Naive thymus-derived CD4-positive, alpha-beta T cell (primary cell): ENCODE measurements around the gene OPRM1. TPM values are rescaled to one million over a fixed set of nuclear protein-coding genes. Genes with fewer than 3 reads are reported as not detected.

Experiments used
- ATAC-seq: fragments of 150-1000 bp; cut with Tn5 transposase; 2 replicates; pipeline ENCODE4 v1.10.0; 2021; ENCODE audit warnings: mild to moderate bottlenecking, moderate library complexity
- CTCF ChIA-PET: fragments of 350-600 bp; sonication (Branson Sonifier 250); formaldehyde crosslinking; loops from one replicate; lab custom pipeline; 2021; ENCODE audit warnings: antibody characterized with exemption; lab: Charles Lee
- POLR2A ChIA-PET: fragments of 350-600 bp; sonication (Branson Sonifier 250); formaldehyde crosslinking; loops from one replicate; lab custom pipeline; 2021; ENCODE audit warnings: antibody characterized with exemption, inconsistent platforms; lab: Charles Lee
- DNase-seq, 9 donors: peaks; one replicate each; pipeline versions ENCODE4 v3.0.0 to v3.0.0-alpha.2; 2020 to 2022; ENCODE audit warnings: mixed read lengths in 1 of 9
- H3K27ac ChIP-seq: one replicate; pipeline ENCODE4 v1.7.0; 2013; ENCODE audit warnings: mild to moderate bottlenecking, low read depth, low read length, moderate library complexity
- H3K27me3 ChIP-seq, 2 donors: one replicate each; pipeline ENCODE4 v1.7.0; 2013; ENCODE audit warnings: low read length in 2 of 2, mild to moderate bottlenecking in 2 of 2, moderate library complexity in 2 of 2; ENCODE audit not compliant: control insufficient read depth in 2 of 2, insufficient read depth in 2 of 2
- H3K36me3 ChIP-seq, 3 experiments: 1 replicate in 2 of 3; 2 replicates in 1 of 3; pipeline ENCODE4 v1.7.0; 2013; ENCODE audit warnings: low read length in 3 of 3, mild to moderate bottlenecking in 3 of 3, moderate library complexity in 1 of 3; ENCODE audit not compliant: insufficient read depth in 3 of 3, control insufficient read depth in 2 of 3
- H3K4me1 ChIP-seq, 2 donors: one replicate each; pipeline ENCODE4 v1.7.0; 2013; ENCODE audit warnings: low read length in 2 of 2, mild to moderate bottlenecking in 2 of 2, moderate library complexity in 1 of 2; ENCODE audit not compliant: control insufficient read depth in 2 of 2, insufficient read depth in 2 of 2
- H3K4me3 ChIP-seq: 2 replicates; pipeline ENCODE4 v1.7.0; 2013; ENCODE audit warnings: mild to moderate bottlenecking, low read length
- H3K9me3 ChIP-seq, 3 experiments: 1 replicate in 2 of 3; 2 replicates in 1 of 3; pipeline ENCODE4 v1.7.0; 2013; ENCODE audit warnings: low read length in 3 of 3; ENCODE audit not compliant: control insufficient read depth in 2 of 3
- H3K27ac Mint-ChIP-seq, 9 donors: one replicate each; pipeline ENCODE4 v1.8.0; 2020 to 2022; ENCODE audit warnings: mixed read lengths in 9 of 9, mild to moderate bottlenecking in 8 of 9, moderate library complexity in 5 of 9, inconsistent platforms in 2 of 9
- H3K27me3 Mint-ChIP-seq, 5 donors: one replicate each; pipeline ENCODE4 v1.8.0; 2021 to 2022; ENCODE audit warnings: mixed read lengths in 5 of 5, mild to moderate bottlenecking in 1 of 5
- H3K36me3 Mint-ChIP-seq, 5 donors: one replicate each; pipeline ENCODE4 v1.8.0; 2020 to 2022; ENCODE audit warnings: mixed read lengths in 5 of 5, mild to moderate bottlenecking in 3 of 5, inconsistent platforms in 1 of 5
- H3K4me1 Mint-ChIP-seq, 7 donors: one replicate each; pipeline ENCODE4 v1.8.0; 2020 to 2022; ENCODE audit warnings: mixed read lengths in 7 of 7, mild to moderate bottlenecking in 3 of 7, inconsistent platforms in 1 of 7
- H3K4me3 Mint-ChIP-seq, 10 donors: one replicate each; pipeline ENCODE4 v1.8.0; 2020 to 2022; ENCODE audit warnings: mild to moderate bottlenecking in 10 of 10, mixed read lengths in 10 of 10, moderate library complexity in 6 of 10, inconsistent platforms in 2 of 10
- H3K9me3 Mint-ChIP-seq, 11 donors: one replicate each; pipeline ENCODE4 v1.8.0; 2020 to 2022; ENCODE audit warnings: mixed read lengths in 11 of 11, mild to moderate bottlenecking in 4 of 11, inconsistent platforms in 1 of 11, moderate library complexity in 1 of 11
- intact Hi-C, 2 donors: fragments of 100-400 bp; cut with micrococcal nuclease; formaldehyde crosslinking; loops; one replicate each; pipeline ENCODE4 v1.15.1; 2023
- polyA plus RNA-seq, 2 donors: library from polyadenylated mRNA; unstranded; fragments of 300-500 nt; fragmentation: Illumina TruSeq; gene quantifications; one replicate each; pipeline ENCODE4 v1.2.3, GENCODE V29; 2021
- total RNA-seq, 6 experiments: library from RNA in 5 of 6; stranded (reverse) in 5 of 6; gene quantifications; 1 replicate in 5 of 6; 2 replicates in 1 of 6; pipeline ENCODE4 v1.2.3 and lab custom pipeline; 2021 to 2026

OPRM1 gene
- total and polyA plus RNA-seq, 7 experiments from 2014 or later = not detected

DNA sequence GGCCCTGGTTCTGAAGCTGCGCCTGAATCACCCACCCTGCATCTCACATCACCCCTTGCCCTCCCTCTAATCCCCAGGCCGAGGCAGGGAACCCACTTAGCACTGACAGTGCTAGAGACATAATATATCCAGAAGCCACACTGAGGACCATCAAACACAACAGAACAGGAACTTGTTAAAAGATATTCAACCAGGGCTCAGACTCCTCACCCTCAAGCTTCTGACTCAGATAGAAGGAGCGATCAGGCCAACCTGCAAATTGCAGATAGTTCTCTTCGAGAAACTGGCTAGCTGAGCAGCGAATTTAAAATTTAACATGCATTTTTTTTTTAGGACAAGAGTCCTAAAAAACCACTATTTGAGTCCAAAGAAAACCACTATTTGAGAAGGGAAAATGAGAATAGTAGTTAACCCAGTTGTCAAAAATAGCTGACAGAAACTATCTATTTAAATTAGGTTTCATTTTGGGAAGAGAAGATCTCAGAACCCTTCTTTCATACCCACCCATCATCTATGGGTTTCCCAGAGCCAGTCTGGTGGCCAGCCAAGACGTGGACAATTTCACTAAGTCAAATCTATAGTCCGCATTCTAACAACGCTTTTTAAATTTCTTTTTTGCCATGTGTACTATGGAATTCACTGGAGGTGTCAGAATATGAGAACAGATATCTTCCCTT lies 95.6 kb downstream of the OPRM1 start:
- H3K4me1 ChIP-seq = no peaks in the 10 kb centered on the region
- H3K27ac ChIP-seq = no peak overlapping the region
- DNase-seq (no peak), ATAC-seq (no peak)
- ChIA-PET POLR2A (no interaction called here), CTCF (no interaction called here)
- Mint-ChIP-seq H3K9me3 (no peaks in the 10 kb centered on the region), H3K4me1 (peaks cover 0 to 3% (median 2%) of the 10 kb centered on the region in 7 donors), H3K27me3 (peaks cover 0 to 7% (median 4%) of the 10 kb centered on the region in 5 donors), H3K4me3 (no peak overlapping the region), H3K36me3 (no peaks in the 10 kb centered on the region), H3K27ac (no peak overlapping the region)
- H3K36me3 ChIP-seq = no peaks in the 10 kb centered on the region
- H3K27me3 ChIP-seq = no peaks in the 10 kb centered on the region
- H3K9me3 ChIP-seq = no peaks in the 10 kb centered on the region
- H3K4me3 ChIP-seq = no peak overlapping the region
- intact Hi-C loops = no loop called here

DNA sequence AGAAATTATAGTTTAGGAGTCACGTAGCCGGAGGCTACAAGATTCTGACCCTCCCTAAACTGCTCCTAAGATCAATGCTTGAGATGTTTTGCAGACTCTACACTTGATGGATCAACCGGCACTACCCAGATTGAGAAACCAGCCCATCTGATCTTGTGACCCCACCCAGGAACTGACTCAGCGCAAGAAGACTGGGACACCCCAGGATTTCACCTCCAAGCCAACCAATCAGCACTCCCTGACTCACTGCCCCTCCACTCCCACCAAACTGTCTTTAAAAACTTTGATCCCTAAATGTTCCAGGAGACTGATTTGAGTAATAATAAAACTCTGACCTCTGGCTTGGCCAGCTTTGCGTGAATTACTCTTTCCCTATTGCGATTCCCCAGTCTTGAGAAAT lies 99.8 kb downstream of the OPRM1 start:
- no peaks in the 10 kb centered on the region for H3K4me1 ChIP-seq
- H3K27me3 Mint-ChIP-seq = peaks cover 0 to 12% (median 5%) of the 10 kb centered on the region in 5 donors
- POLR2A ChIA-PET = no interaction called here
- no peaks in the 10 kb centered on the region for H3K27me3 ChIP-seq
- peak overlapping the region in 1 of 9 donors; percentile 18 for H3K27ac Mint-ChIP-seq
- ATAC-seq (peak; percentile 63), DNase-seq (no peak)
- H3K9me3 Mint-ChIP-seq = no peaks in the 10 kb centered on the region
- no peaks in the 10 kb centered on the region for H3K36me3 Mint-ChIP-seq
- CTCF ChIA-PET = interaction anchor here (0.7 kb wide), 1 partner anchor 13 kb away, joined by 3 read pairs; no protein-coding TSS in a partner anchor
- H3K4me3 ChIP-seq = no peak overlapping the region
- no peak overlapping the region for H3K27ac ChIP-seq
- H3K36me3 ChIP-seq = no peaks in the 10 kb centered on the region
- H3K4me1 Mint-ChIP-seq = peaks cover 0 to 7% (median 6%) of the 10 kb centered on the region in 7 donors
- intact Hi-C loops = no loop called here
- H3K9me3 ChIP-seq = no peaks in the 10 kb centered on the region
- no peak overlapping the region for H3K4me3 Mint-ChIP-seq

DNA sequence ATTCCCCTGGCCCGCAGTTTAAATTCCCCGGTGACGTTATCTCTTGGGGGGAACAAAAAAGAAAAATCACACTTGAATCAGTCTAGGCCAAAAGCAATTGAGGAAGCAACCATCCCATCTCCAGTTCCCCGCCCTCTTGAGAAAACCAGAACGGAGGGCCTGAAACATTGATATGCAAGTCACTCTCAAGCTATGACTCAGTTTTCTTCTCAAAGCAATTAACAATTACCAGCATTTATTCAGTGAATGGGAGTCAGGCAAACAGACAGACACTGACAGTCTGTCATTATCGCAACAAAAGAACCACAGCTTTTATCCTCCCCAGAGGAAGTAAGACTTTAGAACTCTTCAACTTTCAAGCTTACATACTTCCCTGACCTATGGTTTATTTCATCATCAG lies 100.9 kb downstream of the OPRM1 start:
- Histone ChIP-seq H3K4me1 (no peaks in the 10 kb centered on the region), H3K36me3 (no peaks in the 10 kb centered on the region), H3K9me3 (no peaks in the 10 kb centered on the region), H3K27me3 (no peaks in the 10 kb centered on the region), H3K27ac (no peak overlapping the region), H3K4me3 (no peak overlapping the region)
- no peak overlapping the region for H3K4me3 Mint-ChIP-seq
- intact Hi-C loops = no loop called here
- no peak overlapping the region for H3K27ac Mint-ChIP-seq
- H3K4me1 Mint-ChIP-seq = peaks cover 0 to 7% (median 6%) of the 10 kb centered on the region in 7 donors
- DNase-seq (no peak), ATAC-seq (peak; percentile 80)
- peaks cover 0 to 10% (median 5%) of the 10 kb centered on the region in 5 donors for H3K27me3 Mint-ChIP-seq
- ChIA-PET CTCF (no interaction called here), POLR2A (no interaction called here)
- H3K9me3 Mint-ChIP-seq = no peaks in the 10 kb centered on the region
- no peaks in the 10 kb centered on the region for H3K36me3 Mint-ChIP-seq

DNA sequence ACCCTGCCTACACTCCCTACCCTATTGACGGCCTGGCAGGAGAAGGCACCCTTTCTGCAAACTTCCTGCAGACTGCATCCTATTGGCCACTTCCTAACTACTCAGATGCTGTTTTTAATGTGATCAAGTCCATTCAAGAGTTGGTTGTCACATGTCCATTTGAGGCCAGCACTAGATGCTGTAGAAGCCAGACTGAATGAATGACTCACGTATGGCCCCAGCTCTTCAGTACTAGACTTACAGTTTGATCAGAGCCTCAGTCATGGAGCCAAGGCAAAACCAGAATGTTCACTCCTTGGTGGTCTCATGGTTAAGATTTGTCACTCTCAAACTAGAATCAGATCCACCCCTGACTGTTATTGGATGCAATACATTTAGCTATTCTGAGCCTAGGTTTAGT lies 101.7 kb downstream of the OPRM1 start:
- H3K4me3 Mint-ChIP-seq = no peak overlapping the region
- ATAC-seq (no peak), DNase-seq (no peak)
- Histone ChIP-seq H3K36me3 (no peaks in the 10 kb centered on the region), H3K4me3 (no peak overlapping the region), H3K4me1 (no peaks in the 10 kb centered on the region), H3K9me3 (no peaks in the 10 kb centered on the region), H3K27ac (no peak overlapping the region), H3K27me3 (no peaks in the 10 kb centered on the region)
- H3K36me3 Mint-ChIP-seq = no peaks in the 10 kb centered on the region
- no peak overlapping the region for H3K27ac Mint-ChIP-seq
- H3K9me3 Mint-ChIP-seq = no peaks in the 10 kb centered on the region
- intact Hi-C loops = no loop called here
- ChIA-PET POLR2A (interaction anchor here (0.5 kb wide), 1 partner anchor 1938 kb away, joined by 3 read pairs; no protein-coding TSS in a partner anchor), CTCF (no interaction called here)
- H3K4me1 Mint-ChIP-seq = peaks cover 0 to 7% (median 6%) of the 10 kb centered on the region in 7 donors
- H3K27me3 Mint-ChIP-seq = peaks cover 0 to 10% (median 5%) of the 10 kb centered on the region in 5 donors

- DNase-seq (no peak), ATAC-seq (no peak)
- POLR2A ChIA-PET = interaction anchor here (0.5 kb wide), 1 partner anchor 41 kb away, joined by 4 read pairs; no protein-coding TSS in a partner anchor
- CTCF ChIA-PET = no interaction called here
- Mint-ChIP-seq H3K4me3 (no peak overlapping the region), H3K9me3 (no peaks in the 10 kb centered on the region), H3K27ac (no peak overlapping the region), H3K4me1 (peaks cover 0 to 7% (median 6%) of the 10 kb centered on the region in 7 donors), H3K27me3 (peaks cover 0 to 11% (median 5%) of the 10 kb centered on the region in 5 donors), H3K36me3 (no peaks in the 10 kb centered on the region)
- Histone ChIP-seq H3K4me1 (no peaks in the 10 kb centered on the region), H3K36me3 (no peaks in the 10 kb centered on the region), H3K27ac (no peak overlapping the region), H3K4me3 (no peak overlapping the region), H3K27me3 (no peaks in the 10 kb centered on the region), H3K9me3 (no peaks in the 10 kb centered on the region)
- intact Hi-C loops = no loop called here
Observed at GRCh38 chr6:154143753-154144152, 104.7 kb downstream of the OPRM1 start.

GRCh38 chr6:154154389-154154967 lies 115.4 kb downstream of the OPRM1 start:
- ATAC-seq = peak; percentile 65
- POLR2A ChIA-PET = interaction anchor here (0.9 to 2.0 kb wide), 4 partner anchors 69 to 126 kb away, joined by 3 to 12 read pairs (median 3); no protein-coding TSS in a partner anchor
- peaks cover 26 to 71% (median 59%) of the 10 kb centered on the region in 7 donors for H3K4me1 Mint-ChIP-seq

More at GRCh38 chr6:154154389-154154967, 115.4 kb downstream of the OPRM1 start:
- Histone ChIP-seq H3K27ac (peak overlapping the region; percentile 71), H3K4me3 (no peak overlapping the region), H3K36me3 (peaks cover 0 to 12% (median 5%) of the 10 kb centered on the region in 3 experiments), H3K4me1 (peaks cover 24 to 34% of the 10 kb centered on the region in 2 donors), H3K9me3 (no peaks in the 10 kb centered on the region), H3K27me3 (no peaks in the 10 kb centered on the region)
- intact Hi-C loops = loop anchor here (1.0 to 5.0 kb wide), 6 partner anchors 123 to 650 kb away; no protein-coding TSS in a partner anchor
- H3K36me3 Mint-ChIP-seq = peaks cover 0 to 7% (median 5%) of the 10 kb centered on the region in 5 donors
- H3K9me3 Mint-ChIP-seq = peaks cover 0 to 1% (median 0%) of the 10 kb centered on the region in 11 donors
- DNase-seq = peak; percentile 20 to 72 (median 61)
- H3K27me3 Mint-ChIP-seq = peaks cover 0 to 3% (median 0%) of the 10 kb centered on the region in 5 donors
- H3K27ac Mint-ChIP-seq = peak overlapping the region in 8 of 9 donors; percentile 57 to 98 (median 88)
- H3K4me3 Mint-ChIP-seq = peak overlapping the region in 5 of 10 donors; percentile 17 to 91 (median 51)
- CTCF ChIA-PET = interaction anchor here (0.6 to 14.7 kb wide), 17 partner anchors 10 to 1896 kb away, joined by 3 to 186 read pairs (median 4); no protein-coding TSS in a partner anchor
